ENCODE results near the gene NPW.

DNA sequence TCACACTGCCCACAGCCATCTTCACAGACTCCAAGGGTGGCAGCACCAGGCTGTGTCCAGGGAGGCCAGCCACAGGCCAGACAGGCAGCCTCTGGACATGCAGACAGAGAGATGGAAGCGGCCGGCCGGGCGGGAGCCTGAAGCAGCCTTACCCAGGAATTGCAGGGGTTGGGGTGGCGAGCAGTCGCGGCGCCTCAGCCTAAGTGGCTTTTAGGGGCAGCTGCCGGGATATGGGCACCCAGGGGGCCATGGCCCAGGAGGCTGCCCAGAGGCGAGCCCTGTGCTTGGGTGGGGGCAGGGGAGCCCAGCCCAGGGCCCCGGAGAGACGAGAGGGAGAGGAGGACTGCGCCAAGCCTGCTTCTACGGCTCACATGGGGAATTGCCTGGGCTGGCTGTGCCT is 5.7 kb downstream of the NPW start:
- TF ChIP-seq YY1 (IDR thresholded peaks at IDR 0.05; ENCODE audit: insufficient read depth, insufficient read length) (no peak), ZNF274 (IDR thresholded peaks at IDR 0.05; ENCODE audit: low read depth, low read length) (no peak), SUZ12 (IDR thresholded peaks at IDR 0.05; ENCODE audit: extremely low read depth, insufficient read depth, insufficient read length) (no peak)
